NCI-H510A (cell line): ENCODE measurements around the gene WNK2.
"Not testable (repeated sequence)": the region's sequence is repeated elsewhere in the genome, so short reads cannot be mapped to it uniquely, and the experiment has no call there.

ENCODE experiments used
- DNase-seq: peaks from one replicate; lab custom pipeline; 2025; lab: John Stamatoyannopoulos, UW

Gene WNK2

DNA sequence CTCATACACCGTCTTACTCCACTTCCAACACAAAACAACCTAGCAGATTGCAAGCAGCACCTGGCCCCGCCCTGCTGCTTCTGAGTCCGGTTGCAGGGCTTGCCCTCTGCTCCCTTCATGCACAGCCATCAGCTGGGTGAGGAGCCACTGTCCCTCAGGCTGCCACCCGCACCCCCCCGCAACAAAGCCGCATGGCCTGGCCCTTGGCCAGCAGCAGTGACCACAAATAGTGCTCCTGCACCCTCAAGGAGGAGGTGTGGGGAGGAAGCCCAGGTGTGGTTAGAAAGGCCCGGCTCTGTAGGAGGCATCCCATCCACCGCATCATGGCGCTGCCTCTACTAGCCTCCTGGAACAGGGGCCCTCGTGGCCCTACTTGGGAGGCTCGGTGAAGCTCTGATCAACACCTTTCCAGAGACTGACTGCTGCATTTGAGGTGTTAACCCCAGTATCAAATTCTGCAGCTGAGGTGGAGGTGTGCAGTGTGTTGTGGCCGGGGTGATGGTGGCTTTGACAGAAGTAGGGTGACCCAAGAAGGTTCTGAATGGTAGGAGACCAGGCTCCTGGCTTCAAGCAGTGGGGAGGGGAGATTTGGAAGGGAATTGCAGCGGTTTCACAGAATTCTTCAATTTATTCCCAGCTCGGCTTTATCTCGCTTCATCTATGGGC, 52.7 kb downstream of the WNK2 start:
- DNase-seq: no peak

GRCh38 chr9:93237540-93237939, 53.6 kb downstream of the WNK2 start:
- DNase-seq: no peak

DNA sequence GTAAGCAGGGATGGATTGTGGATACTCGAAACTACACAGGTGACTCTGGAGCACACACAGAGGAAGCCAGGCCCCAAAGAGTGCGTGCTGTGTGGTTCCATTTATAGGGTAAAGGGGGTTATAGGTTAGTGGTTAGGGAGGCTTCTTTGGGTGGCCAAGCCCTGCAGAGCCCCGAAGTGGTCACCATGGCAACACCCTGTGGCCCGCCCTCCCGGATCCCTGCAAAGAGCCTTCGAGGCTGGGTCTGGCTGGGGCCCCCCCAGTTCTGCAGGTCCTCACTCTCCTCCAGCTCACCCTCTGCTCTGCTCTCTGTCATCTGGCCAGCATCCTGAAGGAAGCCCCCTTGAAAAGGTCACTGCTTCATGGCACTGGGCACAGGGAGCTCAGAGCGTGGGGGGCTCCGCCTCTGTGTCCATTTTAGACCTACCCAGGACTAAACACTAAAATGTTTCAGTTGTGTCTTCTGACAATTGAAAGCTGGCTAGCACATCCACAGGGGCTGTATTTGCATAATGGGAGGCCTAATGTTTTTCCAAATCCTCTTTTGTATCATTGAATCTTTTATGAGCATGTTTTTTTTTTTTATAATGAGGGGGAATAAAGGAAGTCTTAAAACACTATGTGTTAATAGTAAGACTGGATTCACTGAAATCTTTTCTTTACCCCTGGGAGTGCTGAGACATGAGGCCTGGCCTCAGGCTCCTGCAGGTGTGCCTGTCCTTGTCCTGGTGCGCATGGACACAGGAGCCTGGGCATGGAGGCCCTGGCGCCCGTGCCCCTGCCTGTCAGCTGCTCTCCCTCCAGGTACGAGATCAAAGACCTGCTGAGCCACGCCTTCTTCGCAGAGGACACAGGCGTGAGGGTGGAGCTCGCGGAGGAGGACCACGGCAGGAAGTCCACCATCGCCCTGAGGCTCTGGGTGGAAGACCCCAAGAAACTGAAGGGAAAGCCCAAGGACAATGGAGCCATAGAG, 55.3 kb downstream of the WNK2 start:
- DNase-seq: no peak

- DNase-seq: no peak
Measured at GRCh38 chr9:93240891-93241334, 57.0 kb downstream of the WNK2 start.

DNA sequence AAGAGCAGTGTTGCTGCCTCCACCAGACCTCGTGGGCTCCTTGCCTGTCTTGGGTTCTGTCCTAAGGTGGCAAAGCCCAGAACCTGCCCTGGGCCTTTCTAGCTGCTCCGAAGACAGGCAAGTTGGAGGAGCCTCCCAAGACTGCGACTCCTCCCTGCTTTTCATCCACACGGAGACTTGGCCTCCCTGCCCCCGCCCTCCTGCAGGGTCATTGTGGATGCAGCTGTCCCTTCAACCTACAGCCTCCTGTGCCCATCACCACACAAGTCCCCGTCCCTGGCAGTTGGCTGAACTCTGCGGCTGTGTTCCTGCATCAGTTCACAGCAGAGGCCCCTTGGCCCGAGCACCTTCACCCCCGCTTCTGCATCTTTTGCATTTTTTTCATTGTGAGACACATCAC, 59.2 kb downstream of the WNK2 start:
- DNase-seq: no peak

DNA sequence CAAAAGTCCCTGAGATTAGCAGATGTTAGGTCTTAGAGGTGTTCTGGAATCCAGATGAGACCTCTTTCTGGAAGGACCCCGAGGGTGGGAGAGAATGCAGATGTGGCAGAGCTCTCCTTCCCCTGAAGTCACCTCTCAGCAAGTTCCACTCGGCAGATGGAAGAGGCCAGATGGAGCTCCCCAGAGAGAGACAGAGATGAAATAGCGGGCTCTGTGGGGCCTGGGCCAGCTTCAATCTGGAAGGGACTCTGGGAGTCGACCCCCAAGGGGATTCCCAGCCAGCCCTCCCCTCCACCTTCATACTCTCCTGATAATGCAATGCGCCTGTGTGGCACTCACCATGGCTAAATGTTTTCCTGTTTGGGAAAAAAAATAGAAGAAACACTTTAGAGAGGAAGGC, 60.2 kb downstream of the WNK2 start:
- DNase-seq: no peak

DNA sequence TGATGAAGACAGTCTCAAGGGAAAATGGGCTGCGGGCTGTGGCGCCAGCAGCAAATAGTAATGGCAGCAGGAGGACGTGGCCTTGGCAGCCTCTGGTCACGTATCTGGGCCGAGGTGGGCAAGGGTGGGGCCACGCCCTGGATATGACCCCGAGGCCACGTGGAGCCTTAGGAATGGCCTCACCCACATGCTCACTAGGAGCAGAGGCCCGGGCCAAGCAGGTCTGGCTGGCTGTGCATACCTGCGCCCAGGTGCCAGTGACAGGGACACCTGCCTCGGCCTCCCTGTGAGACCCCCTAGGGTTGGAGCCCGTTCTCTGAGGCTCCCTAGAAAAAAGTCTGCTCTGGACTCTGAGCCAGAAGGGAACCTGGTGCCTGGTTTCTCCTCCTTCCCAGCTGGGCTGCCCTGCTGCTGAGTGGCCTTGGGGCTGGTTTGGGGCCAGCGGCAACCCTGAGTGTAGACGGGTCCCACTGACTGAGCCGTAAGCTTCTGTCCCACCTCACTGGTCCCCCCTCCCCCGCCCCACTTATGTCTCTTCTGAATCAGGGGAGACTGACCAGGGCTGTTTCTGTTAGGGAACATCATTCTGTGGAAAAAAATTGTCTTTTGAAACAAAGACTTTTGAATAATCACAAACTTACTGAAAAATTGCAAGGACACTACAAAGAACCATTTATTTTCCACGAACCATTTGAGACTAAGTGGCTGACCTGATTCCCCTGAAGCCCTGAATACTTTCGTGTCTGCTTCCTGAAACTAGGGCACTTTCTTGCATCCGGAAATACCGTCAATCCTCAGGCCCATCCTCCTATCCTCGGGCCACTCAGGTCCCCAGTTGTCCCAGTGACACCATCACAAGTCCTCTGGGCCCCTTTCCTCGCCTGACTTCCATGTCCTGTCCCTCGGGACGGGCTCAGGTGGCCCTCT, 60.8 kb downstream of the WNK2 start:
- no peak for DNase-seq

DNA sequence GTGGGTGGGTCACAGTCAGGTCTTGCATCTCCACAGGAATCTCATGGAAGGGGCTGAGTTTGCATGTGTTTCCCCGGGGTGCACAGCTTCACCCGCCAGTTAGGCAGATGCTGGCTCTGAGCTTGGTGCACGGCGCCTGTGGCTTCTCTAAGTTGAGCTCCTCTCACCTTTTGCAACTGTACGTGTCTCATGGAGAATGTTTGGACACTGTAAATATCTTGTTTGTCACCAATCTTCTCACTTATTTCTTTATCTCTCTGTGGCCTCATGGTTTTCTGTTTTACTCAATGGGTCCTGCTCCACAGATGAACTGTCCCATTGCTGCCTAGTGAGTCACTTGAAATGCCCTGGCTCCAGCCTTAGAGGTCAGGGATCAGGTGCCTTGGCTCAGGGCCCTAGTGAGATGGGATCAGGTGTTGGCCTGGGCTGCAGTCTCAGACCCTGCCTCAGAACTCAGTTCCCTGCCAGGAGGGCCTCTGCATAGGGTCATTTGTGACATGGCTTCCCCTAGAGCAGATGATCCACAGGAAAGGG, 61.6 kb downstream of the WNK2 start:
- no peak for DNase-seq

DNA sequence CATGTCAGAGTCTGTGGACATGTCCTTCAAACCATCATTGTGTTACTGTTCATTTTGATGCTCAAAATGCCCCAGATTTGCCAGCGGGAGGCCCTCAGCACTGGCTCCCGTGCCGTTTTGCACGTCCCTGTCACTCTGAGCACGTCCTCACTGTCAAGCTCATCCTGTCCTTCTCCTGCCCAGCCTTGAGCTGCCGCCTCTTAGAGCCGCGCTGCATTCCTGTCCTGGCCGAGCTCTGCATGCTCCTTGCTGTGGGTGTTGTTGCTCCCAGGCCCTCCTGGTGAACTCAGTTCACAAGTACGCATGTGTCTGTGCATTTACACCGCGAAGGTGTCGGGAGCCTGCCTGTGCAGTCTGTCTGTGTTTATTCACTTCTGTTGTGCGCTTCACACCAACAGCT, 62.2 kb downstream of the WNK2 start:
- no peak for DNase-seq

DNA sequence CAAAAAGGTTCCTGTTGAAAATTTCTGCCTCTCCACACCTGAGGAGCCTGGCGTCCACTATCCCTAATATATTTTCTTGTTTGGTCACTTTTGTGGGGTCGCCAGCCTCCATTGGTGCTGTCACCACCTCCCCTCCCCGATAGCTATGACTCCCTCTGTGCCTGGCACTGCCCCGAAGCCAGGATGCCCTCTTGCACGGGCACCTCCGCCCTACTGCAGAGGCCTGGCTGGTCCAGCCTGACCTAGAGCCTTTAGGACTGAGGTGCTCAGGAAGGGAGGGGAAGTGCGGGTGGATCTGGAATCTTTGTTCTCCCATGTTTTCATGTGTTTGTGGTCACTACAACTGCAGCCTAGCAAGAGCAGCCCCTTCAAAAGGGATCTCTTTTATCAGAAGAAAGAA, 62.6 kb downstream of the WNK2 start:
- no peak for DNase-seq

DNA sequence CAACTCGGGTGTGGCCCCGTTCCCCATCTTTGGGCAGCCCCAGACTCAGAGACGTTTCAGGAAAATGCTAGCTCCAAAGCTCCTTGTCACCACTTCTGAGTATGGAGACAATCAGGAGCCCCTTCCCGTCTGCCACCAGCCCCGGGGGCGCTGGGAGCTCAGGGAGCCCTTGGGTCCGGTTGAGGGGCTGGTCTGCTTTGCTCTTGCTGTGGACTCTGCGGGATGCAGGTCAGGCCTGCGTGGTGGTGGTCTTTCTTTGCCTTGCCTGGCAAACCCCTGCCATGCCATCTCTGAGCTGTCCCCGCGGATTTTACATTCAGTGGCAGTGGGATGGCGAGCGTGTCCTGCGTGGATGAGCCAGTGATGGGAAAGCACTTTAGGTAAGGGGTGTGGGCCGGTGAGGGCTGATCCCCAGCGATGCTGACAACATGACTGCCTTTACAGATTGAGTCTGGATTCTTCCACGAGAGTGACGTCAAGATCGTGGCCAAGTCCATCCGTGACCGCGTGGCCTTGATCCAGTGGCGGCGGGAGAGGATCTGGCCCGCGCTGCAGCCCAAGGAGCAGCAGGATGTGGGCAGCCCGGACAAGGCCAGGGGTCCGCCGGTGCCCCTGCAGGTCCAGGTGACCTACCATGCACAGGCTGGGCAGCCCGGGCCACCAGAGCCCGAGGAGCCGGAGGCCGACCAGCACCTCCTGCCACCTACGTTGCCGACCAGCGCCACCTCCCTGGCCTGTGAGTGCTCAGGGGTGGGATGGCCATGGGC, 63.3 kb downstream of the WNK2 start:
- DNase-seq: no peak

- no peak for DNase-seq
Measured at GRCh38 chr9:93247892-93248291, 64.0 kb downstream of the WNK2 start.

DNA sequence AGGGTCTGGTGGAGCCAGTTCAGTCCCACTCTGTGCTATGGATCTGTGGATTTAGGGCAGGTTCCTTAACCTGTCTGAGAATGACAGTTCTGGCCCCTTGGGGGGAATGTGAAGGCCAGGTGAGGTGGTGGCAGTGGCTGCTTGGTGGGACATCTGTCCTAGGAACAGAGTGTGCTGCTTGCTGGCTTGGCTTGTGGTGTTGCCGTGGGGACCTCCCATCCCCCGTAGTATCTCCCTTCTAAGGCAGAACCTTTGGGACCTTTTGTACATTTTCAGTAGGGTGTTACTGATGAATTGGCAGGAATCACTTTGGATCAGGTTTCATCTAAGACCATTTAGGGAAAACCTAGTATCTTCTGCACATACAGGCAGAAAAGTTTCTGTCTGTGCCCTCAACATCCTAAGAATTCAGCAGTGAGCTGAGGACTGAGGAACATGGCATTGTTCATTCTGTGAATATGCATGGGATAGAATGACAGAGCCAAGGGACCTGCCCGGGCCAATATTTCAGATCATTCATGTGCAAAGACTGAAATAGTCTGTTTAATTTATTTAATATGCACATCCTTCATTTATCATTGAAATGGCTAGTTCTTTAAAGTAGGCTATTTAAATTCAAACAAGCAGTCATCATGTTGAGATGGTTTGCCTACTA, 64.6 kb downstream of the WNK2 start:
- DNase-seq: no peak

- no peak for DNase-seq
Measured at GRCh38 chr9:93250185-93250584, 66.2 kb downstream of the WNK2 start.

GRCh38 chr9:93251309-93251708, 67.4 kb downstream of the WNK2 start:
- not testable (repeated sequence) for DNase-seq

DNA sequence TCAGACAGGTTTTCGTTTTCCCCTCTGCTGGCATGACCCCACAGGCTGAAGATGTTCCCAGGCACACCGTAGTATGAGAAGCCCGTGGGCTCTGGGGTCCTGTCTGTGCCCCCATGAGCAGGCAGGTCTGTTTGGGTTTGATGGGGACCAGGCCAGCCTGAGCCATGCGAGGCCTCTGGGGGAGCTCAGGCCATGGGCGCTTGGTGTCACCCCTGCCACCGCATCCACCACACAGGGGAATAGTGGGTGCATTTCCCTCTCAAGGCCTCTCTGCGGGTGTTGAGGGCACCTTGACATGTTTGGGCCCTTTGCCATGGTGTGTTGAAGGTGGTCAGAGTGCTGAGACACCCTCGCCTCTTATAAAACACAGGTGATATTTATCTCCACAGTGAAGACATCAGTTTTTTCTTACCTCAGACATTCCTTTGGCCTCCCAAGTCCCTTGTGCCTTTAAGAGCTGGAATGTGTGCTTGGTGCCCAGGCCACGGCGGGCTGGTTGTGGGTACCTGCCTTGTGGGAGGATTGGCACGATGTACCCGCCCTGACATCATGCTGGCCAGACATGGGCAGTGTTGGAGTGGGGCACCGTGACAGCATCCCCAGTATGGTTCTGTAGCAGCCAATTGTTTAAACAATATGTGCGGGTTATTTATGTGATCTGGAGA, 68.3 kb downstream of the WNK2 start:
- no peak for DNase-seq

GRCh38 chr9:93252781-93253530, 69.0 kb downstream of the WNK2 start:
- no peak for DNase-seq

- DNase-seq: no peak
Measured at GRCh38 chr9:93253633-93254032, 69.7 kb downstream of the WNK2 start.

DNA sequence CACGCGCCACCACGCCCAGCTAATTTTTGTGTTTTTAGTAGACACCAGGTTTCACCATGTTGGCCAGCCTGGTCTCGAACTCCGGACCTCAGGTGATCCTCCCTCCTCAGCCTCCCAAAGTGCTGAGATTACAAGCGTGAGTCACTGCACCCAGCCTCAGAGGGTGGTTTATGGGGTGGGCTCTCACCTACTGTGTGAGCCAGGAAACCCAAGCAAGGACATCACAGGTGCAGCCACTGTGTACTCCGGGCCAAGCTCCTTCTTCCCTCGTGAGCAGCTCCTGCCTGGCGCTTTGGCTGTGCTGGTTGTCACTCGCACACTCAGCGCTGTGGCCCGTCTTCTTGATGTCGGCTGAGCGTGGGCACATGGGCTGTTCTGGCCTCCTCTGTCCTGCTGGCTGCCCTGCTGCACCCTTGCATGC, 70.1 kb downstream of the WNK2 start:
- DNase-seq: no peak
